SK-N-SH treated with all-trans-retinoic acid at 6 μM for 48 hours (cell line): ENCODE results near the gene WWC2.
"Not testable (repeated sequence)": the region's sequence is repeated elsewhere in the genome, so short reads cannot be mapped to it uniquely, and the experiment has no call there.

ENCODE experiments used
- ATAC-seq: fragments of 200-7000 bp; cut with Tn5 transposase; 3 replicates; pipeline ENCODE4 v1.9.1; 2020; ENCODE audit warnings: mild to moderate bottlenecking, moderate library complexity
- ARNTL ChIP-seq: fragments of 450-650 bp; formaldehyde crosslinking; IDR thresholded peaks from 2 replicates; pipeline ENCODE4 v1.5.0; 2020; ENCODE audit warnings: low read depth, mild to moderate bottlenecking, moderate library complexity, borderline replicate concordance
- CSDC2 ChIP-seq: fragments of 250-450 bp; sonication (Bioruptor Pico); IDR thresholded peaks from 2 replicates; pipeline ENCODE4 v1.5.0; 2020; ENCODE audit warnings: mild to moderate bottlenecking, moderate library complexity
- ESRRG ChIP-seq: fragments of 250-450 bp; sonication (Bioruptor Pico); IDR thresholded peaks from 2 replicates; pipeline ENCODE4 v1.6.1; 2021; ENCODE audit warnings: mild to moderate bottlenecking
- GLIS3 ChIP-seq: fragments of 250-450 bp; sonication (Bioruptor Pico); IDR thresholded peaks from 2 replicates; pipeline ENCODE4 v1.5.0; 2020; ENCODE audit warnings: mild to moderate bottlenecking, moderate library complexity
- ISL1 ChIP-seq: fragments of 250-450 bp; sonication (Bioruptor Pico); IDR thresholded peaks from 2 replicates; pipeline ENCODE4 v2.1.2; 2022; ENCODE audit warnings: mild to moderate bottlenecking, moderate library complexity
- OSR1 ChIP-seq: fragments of 250-450 bp; sonication (Bioruptor Pico); IDR thresholded peaks from 2 replicates; pipeline ENCODE4 v1.8.0; 2022; ENCODE audit warnings: moderate library complexity, mild to moderate bottlenecking, inconsistent platforms
- PPARA ChIP-seq: fragments of 250-450 bp; sonication (Bioruptor Pico); IDR thresholded peaks from 2 replicates; pipeline ENCODE4 v1.5.0; 2020; ENCODE audit warnings: mild to moderate bottlenecking, borderline replicate concordance
- RARB ChIP-seq: fragments of 250-450 bp; sonication (Bioruptor Pico); IDR thresholded peaks from 2 replicates; pipeline ENCODE4 v1.8.0; 2021; ENCODE audit warnings: mild to moderate bottlenecking, moderate library complexity
- SNAI2 ChIP-seq: fragments of 250-450 bp; sonication (Bioruptor Pico); IDR thresholded peaks from 2 replicates; pipeline ENCODE4 v1.5.0; 2020; ENCODE audit warnings: mild to moderate bottlenecking, moderate library complexity
- TCF4 ChIP-seq: fragments of 250-450 bp; sonication (Bioruptor Pico); IDR thresholded peaks from 2 replicates; pipeline ENCODE4 v1.8.0; 2021; ENCODE audit warnings: mild to moderate bottlenecking, moderate library complexity, borderline replicate concordance
- TOX ChIP-seq: fragments of 250-450 bp; sonication (Bioruptor Pico); IDR thresholded peaks from 2 replicates; pipeline ENCODE4 v1.8.0; 2021; ENCODE audit warnings: mild to moderate bottlenecking, moderate library complexity, borderline replicate concordance
- ZC3H10 ChIP-seq: fragments of 250-450 bp; sonication (Bioruptor Pico); IDR thresholded peaks from 2 replicates; pipeline ENCODE4 v1.5.1; 2021; ENCODE audit warnings: mild to moderate bottlenecking, moderate library complexity
- ZFP3 ChIP-seq: fragments of 250-450 bp; sonication (Bioruptor Pico); IDR thresholded peaks from 2 replicates; pipeline ENCODE4 v1.5.0; 2020; ENCODE audit warnings: mild to moderate bottlenecking, moderate library complexity
- ZNF70 ChIP-seq: fragments of 450-650 bp; formaldehyde crosslinking; IDR thresholded peaks from 2 replicates; pipeline ENCODE4 v1.5.0; 2020; ENCODE audit warnings: mild to moderate bottlenecking, moderate library complexity
- ZNF8 ChIP-seq: fragments of 450-650 bp; formaldehyde crosslinking; IDR thresholded peaks from 2 replicates; pipeline ENCODE4 v1.5.0; 2020; ENCODE audit warnings: mild to moderate bottlenecking, moderate library complexity
- TF ChIP-seq, protein P1 (sequence below): fragments of 250-450 bp; sonication (Bioruptor Pico); IDR thresholded peaks from 2 replicates; pipeline ENCODE4 v1.5.0; 2020; ENCODE audit warnings: mild to moderate bottlenecking, moderate library complexity
- TF ChIP-seq, protein P2 (sequence below): fragments of 250-450 bp; sonication (Bioruptor Pico); IDR thresholded peaks from 2 replicates; pipeline ENCODE4 v1.8.0; 2021; ENCODE audit warnings: low read depth, mild to moderate bottlenecking, moderate library complexity, borderline replicate concordance
- TF ChIP-seq, protein P3 (sequence below): fragments of 250-450 bp; sonication (Bioruptor Pico); IDR thresholded peaks from 2 replicates; pipeline ENCODE4 v1.5.1; 2020; ENCODE audit warnings: low read depth, mild to moderate bottlenecking, moderate library complexity
- TF ChIP-seq, protein P4 (sequence below): fragments of 250-450 bp; sonication (Bioruptor Pico); IDR thresholded peaks from 2 replicates; pipeline ENCODE4 v1.8.0; 2020; ENCODE audit warnings: mild to moderate bottlenecking, moderate library complexity, borderline replicate concordance
- TF ChIP-seq, protein P5 (sequence below): fragments of 250-450 bp; sonication (Bioruptor Pico); IDR thresholded peaks from 2 replicates; pipeline ENCODE4 v1.5.1; 2021; ENCODE audit warnings: mild to moderate bottlenecking, moderate library complexity

Gene WWC2

DNA sequence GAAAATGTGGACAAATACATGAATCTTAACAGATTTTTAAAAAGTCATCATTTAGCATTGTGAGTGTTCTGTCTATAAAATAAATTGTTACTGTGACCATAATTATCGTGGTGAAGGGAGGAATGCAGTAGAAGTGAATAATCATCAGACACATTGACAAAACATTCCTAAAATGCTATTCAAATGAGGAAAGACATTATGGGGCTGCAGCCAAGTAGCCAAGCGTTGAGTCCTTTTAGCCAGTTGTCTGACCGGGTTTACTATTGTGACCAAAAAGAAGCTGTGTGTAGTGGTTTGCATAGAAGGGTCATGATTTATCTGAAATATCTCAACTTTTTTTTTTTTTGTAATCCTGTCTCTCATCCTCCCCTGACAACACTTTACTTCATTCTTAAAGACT is 19.5 kb downstream of the WWC2 start:
- TF ChIP-seq ISL1 (peak; percentile 49), ESRRG (no peak)
- ATAC-seq, result peak; percentile 93

DNA sequence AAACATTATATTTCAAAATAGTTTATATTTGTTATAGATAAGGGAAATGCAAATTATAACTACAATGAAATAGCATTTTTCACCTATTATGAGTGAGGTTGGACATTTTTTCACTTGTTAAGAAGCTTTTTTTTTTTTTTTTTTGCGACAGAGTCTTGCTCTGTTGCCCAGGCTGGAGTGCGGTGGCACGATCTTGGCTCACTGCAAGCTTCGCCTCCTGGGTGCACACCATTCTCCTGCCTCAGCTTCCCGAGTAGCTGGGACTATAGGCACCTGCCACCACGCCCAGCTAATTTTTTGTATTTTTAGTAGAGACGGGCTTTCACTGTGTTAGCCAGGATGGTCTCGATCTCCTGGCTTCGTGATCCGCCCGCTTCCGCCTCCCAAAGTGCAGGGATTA is 22.6 kb downstream of the WWC2 start:
- ATAC-seq, result not testable (repeated sequence)

DNA sequence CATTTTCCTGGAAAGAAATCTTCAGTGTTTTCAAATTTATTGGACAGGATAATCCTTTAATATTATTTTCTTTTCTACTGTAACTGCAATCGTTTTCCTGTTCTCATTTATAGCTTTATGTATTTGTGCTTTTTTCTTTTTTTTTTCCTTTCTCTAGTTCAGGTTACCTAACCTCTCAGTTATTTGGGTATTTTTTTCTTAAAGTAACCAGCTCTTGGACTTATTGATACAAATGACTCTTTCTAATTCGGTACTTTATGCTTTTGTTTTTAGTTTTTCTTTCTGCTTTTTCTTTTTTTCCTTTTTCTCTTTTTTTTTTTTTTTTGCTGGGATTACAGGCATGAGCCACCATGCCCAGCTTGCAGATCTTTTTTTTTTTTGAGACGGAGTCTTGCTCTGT is 25.2 kb downstream of the WWC2 start:
- TF ChIP-seq ZFP3 (no peak), ZNF8 (CRISPR knock-in tag) (no peak), ISL1 (no peak), OSR1 (CRISPR knock-in tag) (no peak), TCF4 (CRISPR knock-in tag) (no peak), GLIS3 (CRISPR knock-in tag) (no peak)
- no peak for ATAC-seq

DNA sequence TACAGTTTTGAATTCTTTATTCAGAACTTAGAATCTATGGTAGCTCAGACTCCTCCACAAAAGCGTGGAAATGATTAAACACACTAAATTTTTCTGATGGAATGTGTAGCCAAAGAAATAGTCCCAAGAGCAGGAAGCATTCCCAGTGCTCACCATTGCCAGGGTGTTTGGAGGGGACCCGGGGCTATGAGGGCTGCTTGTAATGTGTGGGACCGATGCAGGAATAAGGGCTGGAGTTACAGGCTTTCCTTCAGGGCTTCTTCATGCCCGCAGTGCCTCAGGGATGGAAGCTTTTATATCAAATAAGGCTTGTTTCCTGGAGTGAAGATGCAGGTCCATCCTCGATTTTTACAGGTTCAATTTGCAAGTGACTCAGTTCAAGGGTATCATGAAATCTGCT is 25.8 kb downstream of the WWC2 start:
- TF ChIP-seq ZC3H10 (no peak), SNAI2 (CRISPR knock-in tag) (no peak), PPARA (CRISPR knock-in tag) (no peak), ISL1 (no peak), RARB (CRISPR knock-in tag) (no peak), OSR1 (CRISPR knock-in tag) (no peak)
- TF ChIP-seq, protein P1, sequence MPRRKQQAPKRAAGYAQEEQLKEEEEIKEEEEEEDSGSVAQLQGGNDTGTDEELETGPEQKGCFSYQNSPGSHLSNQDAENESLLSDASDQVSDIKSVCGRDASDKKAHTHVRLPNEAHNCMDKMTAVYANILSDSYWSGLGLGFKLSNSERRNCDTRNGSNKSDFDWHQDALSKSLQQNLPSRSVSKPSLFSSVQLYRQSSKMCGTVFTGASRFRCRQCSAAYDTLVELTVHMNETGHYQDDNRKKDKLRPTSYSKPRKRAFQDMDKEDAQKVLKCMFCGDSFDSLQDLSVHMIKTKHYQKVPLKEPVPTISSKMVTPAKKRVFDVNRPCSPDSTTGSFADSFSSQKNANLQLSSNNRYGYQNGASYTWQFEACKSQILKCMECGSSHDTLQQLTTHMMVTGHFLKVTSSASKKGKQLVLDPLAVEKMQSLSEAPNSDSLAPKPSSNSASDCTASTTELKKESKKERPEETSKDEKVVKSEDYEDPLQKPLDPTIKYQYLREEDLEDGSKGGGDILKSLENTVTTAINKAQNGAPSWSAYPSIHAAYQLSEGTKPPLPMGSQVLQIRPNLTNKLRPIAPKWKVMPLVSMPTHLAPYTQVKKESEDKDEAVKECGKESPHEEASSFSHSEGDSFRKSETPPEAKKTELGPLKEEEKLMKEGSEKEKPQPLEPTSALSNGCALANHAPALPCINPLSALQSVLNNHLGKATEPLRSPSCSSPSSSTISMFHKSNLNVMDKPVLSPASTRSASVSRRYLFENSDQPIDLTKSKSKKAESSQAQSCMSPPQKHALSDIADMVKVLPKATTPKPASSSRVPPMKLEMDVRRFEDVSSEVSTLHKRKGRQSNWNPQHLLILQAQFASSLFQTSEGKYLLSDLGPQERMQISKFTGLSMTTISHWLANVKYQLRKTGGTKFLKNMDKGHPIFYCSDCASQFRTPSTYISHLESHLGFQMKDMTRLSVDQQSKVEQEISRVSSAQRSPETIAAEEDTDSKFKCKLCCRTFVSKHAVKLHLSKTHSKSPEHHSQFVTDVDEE, result no peak
- ATAC-seq, result no peak

DNA sequence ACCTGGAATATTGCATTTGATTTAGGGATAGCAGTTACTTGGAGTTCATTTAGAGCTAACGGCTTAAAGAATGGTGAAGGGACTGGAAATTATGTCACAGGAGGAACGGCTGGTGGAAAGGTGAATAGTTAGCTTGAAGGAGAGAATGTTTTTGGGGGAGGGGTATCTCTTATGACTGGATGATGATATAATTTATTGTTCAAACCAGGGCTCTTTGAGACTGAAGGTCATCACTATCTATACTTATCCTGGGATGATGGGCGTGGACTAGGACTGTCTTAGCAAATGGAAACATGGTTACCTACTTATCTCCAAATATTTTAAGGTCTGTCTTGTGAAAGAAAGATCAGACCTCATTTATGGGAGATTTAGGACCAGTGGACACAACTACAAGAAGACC is 30.1 kb downstream of the WWC2 start:
- no peak; the same call in 1 of the 3 replicates for ATAC-seq
- TF ChIP-seq, protein P2, sequence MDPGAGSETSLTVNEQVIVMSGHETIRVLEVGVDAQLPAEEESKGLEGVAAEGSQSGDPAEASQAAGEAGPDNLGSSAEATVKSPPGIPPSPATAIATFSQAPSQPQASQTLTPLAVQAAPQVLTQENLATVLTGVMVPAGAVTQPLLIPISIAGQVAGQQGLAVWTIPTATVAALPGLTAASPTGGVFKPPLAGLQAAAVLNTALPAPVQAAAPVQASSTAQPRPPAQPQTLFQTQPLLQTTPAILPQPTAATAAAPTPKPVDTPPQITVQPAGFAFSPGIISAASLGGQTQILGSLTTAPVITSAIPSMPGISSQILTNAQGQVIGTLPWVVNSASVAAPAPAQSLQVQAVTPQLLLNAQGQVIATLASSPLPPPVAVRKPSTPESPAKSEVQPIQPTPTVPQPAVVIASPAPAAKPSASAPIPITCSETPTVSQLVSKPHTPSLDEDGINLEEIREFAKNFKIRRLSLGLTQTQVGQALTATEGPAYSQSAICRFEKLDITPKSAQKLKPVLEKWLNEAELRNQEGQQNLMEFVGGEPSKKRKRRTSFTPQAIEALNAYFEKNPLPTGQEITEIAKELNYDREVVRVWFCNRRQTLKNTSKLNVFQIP, result no peak
- TF ChIP-seq TOX (CRISPR knock-in tag) (no peak), CSDC2 (CRISPR knock-in tag) (no peak), OSR1 (CRISPR knock-in tag) (no peak), ARNTL (no peak), GLIS3 (CRISPR knock-in tag) (no peak), ISL1 (no peak), TCF4 (CRISPR knock-in tag) (no peak), RARB (CRISPR knock-in tag) (no peak), ESRRG (no peak), ZFP3 (no peak), SNAI2 (CRISPR knock-in tag) (no peak), ZNF8 (CRISPR knock-in tag) (no peak), ZNF70 (CRISPR knock-in tag) (no peak)
- TF ChIP-seq, protein P3, sequence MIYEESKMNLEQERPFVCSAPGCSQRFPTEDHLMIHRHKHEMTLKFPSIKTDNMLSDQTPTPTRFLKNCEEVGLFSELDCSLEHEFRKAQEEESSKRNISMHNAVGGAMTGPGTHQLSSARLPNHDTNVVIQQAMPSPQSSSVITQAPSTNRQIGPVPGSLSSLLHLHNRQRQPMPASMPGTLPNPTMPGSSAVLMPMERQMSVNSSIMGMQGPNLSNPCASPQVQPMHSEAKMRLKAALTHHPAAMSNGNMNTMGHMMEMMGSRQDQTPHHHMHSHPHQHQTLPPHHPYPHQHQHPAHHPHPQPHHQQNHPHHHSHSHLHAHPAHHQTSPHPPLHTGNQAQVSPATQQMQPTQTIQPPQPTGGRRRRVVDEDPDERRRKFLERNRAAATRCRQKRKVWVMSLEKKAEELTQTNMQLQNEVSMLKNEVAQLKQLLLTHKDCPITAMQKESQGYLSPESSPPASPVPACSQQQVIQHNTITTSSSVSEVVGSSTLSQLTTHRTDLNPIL (CRISPR knock-in tag), result no peak
- TF ChIP-seq, protein P4, sequence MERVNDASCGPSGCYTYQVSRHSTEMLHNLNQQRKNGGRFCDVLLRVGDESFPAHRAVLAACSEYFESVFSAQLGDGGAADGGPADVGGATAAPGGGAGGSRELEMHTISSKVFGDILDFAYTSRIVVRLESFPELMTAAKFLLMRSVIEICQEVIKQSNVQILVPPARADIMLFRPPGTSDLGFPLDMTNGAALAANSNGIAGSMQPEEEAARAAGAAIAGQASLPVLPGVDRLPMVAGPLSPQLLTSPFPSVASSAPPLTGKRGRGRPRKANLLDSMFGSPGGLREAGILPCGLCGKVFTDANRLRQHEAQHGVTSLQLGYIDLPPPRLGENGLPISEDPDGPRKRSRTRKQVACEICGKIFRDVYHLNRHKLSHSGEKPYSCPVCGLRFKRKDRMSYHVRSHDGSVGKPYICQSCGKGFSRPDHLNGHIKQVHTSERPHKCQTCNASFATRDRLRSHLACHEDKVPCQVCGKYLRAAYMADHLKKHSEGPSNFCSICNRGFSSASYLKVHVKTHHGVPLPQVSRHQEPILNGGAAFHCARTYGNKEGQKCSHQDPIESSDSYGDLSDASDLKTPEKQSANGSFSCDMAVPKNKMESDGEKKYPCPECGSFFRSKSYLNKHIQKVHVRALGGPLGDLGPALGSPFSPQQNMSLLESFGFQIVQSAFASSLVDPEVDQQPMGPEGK, result no peak
- TF ChIP-seq, protein P5, sequence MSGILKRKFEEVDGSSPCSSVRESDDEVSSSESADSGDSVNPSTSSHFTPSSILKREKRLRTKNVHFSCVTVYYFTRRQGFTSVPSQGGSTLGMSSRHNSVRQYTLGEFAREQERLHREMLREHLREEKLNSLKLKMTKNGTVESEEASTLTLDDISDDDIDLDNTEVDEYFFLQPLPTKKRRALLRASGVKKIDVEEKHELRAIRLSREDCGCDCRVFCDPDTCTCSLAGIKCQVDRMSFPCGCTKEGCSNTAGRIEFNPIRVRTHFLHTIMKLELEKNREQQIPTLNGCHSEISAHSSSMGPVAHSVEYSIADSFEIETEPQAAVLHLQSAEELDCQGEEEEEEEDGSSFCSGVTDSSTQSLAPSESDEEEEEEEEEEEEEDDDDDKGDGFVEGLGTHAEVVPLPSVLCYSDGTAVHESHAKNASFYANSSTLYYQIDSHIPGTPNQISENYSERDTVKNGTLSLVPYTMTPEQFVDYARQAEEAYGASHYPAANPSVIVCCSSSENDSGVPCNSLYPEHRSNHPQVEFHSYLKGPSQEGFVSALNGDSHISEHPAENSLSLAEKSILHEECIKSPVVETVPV (CRISPR knock-in tag), result no peak
- TF ChIP-seq, protein P1, result no peak
